Natural killer cell treated with Interleukin-12 subunit alpha and Interleukin-12 subunit beta and Interleukin-15 and Interleukin-18, amount 100 ng/mL, for 72 hours (primary cell): Measurements from ENCODE around the gene KRTAP9-8. TPM values are rescaled to one million over a fixed set of nuclear protein-coding genes. Genes with fewer than 3 reads are reported as not detected.
A peak's percentile ranks its signal among the peaks of the same experiment; 100 is the strongest.
"Not testable (repeated sequence)": the region's sequence is repeated elsewhere in the genome, so short reads cannot be mapped to it uniquely, and the experiment has no call there.

Source experiments
- ATAC-seq, 2 donors: fragments of 150-1000 bp; cut with Tn5 transposase in 1 of 2; sonication (Bioruptor Pico), chemical (Tn5 transposase) in 1 of 2; 2 replicates each; pipeline ENCODE4 v1.10.0; 2021
- DNase-seq: peaks from one replicate; pipeline ENCODE4 v3.0.0; 2022; ENCODE audit warnings: low spot score
- H3K27ac Mint-ChIP-seq, 2 donors: 1 replicate in 1 of 2; 2 replicates in 1 of 2; pipeline ENCODE4 v1.8.0; 2022; ENCODE audit warnings: mixed read lengths in 2 of 2, mild to moderate bottlenecking in 1 of 2, moderate library complexity in 1 of 2
- H3K27me3 Mint-ChIP-seq, 2 donors: 1 replicate in 1 of 2; 2 replicates in 1 of 2; pipeline ENCODE4 v1.8.0; 2022; ENCODE audit warnings: mixed read lengths in 2 of 2
- H3K36me3 Mint-ChIP-seq: one replicate; pipeline ENCODE4 v1.8.0; 2022; ENCODE audit warnings: mixed read lengths
- H3K4me1 Mint-ChIP-seq, 2 donors: 1 replicate in 1 of 2; 2 replicates in 1 of 2; pipeline ENCODE4 v1.8.0; 2022; ENCODE audit warnings: low read depth in 2 of 2, mixed read lengths in 2 of 2, mild to moderate bottlenecking in 1 of 2
- H3K4me3 Mint-ChIP-seq: one replicate; pipeline ENCODE4 v1.8.0; 2022; ENCODE audit warnings: mixed read lengths
- H3K9me3 Mint-ChIP-seq: 2 replicates; pipeline ENCODE4 v1.8.0; 2022; ENCODE audit warnings: mixed read lengths
- total RNA-seq, 2 donors: library from RNA; stranded (reverse); gene quantifications; one replicate each; pipeline ENCODE4 v1.2.3, GENCODE V29; 2022

KRTAP9-8 gene, protein sequence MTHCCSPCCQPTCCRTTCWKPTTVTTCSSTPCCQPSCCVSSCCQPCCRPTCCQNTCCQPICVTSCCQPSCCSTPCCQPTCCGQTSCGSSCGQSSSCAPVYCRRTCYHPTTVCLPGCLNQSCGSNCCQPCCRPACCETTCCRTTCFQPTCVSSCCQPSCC
- not detected for total RNA-seq

DNA sequence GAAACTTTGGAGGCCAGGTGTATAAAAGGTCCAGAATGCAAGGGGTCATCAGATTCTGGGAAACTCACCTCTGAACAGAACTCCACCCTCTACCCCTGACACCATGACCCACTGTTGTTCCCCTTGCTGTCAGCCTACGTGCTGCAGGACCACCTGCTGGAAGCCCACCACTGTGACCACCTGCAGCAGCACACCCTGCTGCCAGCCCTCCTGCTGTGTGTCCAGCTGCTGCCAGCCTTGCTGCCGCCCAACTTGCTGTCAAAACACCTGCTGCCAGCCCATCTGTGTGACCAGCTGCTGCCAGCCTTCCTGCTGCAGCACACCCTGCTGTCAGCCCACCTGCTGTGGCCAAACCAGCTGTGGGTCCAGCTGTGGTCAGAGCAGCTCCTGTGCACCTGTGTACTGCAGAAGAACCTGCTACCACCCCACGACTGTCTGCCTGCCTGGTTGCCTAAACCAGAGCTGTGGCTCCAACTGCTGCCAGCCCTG, at the start of gene KRTAP9-8:
KRTAP9-8 (plus strand) TSS at position 51 of the 489 bp plus-strand sequence; CDS start at position 104, 53 bp downstream.
- H3K27ac Mint-ChIP-seq, H3K4me3 Mint-ChIP-seq, H3K4me1 Mint-ChIP-seq, H3K36me3 Mint-ChIP-seq, DNase-seq, ATAC-seq, H3K9me3 Mint-ChIP-seq: not testable (repeated sequence)
- peaks cover 33 to 51% of the 10 kb centered on the region in 2 donors for H3K27me3 Mint-ChIP-seq

DNA sequence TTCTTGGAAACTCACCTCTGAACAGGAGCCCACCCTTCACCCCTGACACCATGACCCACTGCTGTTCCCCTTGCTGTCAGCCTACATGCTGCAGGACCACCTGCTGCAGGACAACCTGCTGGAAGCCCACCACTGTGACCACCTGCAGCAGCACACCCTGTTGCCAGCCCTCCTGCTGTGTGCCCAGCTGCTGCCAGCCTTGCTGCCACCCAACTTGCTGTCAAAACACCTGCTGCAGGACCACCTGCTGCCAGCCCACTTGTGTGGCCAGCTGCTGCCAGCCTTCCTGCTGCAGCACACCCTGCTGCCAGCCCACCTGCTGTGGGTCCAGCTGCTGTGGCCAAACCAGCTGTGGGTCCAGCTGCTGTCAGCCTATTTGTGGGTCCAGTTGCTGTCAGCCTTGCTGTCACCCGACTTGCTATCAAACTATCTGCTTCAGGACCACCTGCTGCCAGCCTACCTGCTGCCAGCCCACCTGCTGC, 47.9 kb upstream of the KRTAP9-8 start, which contains the start of gene KRTAP9-1:
KRTAP9-1 (plus strand) TSS at position 51 of the 482 bp plus-strand sequence; CDS start at position 51, 0 bp downstream.
- H3K4me3 Mint-ChIP-seq, H3K4me1 Mint-ChIP-seq, H3K36me3 Mint-ChIP-seq, H3K9me3 Mint-ChIP-seq, DNase-seq, H3K27ac Mint-ChIP-seq: not testable (repeated sequence)
- peaks cover 21 to 29% of the 10 kb centered on the region in 2 donors for H3K27me3 Mint-ChIP-seq
- ATAC-seq, result peak in 1 of 2 donors; percentile 24

DNA sequence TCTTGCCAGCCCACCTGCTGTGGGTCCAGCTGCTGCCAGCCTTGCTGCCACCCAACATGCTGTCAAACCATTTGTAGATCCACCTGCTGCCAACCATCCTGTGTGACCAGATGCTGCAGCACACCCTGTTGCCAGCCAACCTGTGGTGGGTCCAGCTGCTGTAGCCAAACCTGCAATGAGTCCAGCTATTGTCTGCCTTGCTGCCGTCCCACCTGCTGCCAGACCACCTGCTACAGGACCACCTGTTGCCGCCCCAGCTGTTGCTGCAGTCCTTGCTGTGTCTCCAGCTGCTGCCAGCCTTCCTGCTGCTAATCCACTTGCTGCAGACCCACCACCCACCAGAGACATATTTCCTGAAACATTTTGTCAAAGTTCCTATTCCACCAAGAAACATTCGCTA, 47.5 kb upstream of the KRTAP9-8 start:
- Mint-ChIP-seq H3K4me1 (no peaks in the 10 kb centered on the region), H3K9me3 (no peaks in the 10 kb centered on the region), H3K27ac (no peak overlapping the region), H3K36me3 (no peaks in the 10 kb centered on the region), H3K4me3 (no peak overlapping the region), H3K27me3 (peaks cover 21 to 27% of the 10 kb centered on the region in 2 donors)
- peak in 1 of 2 donors; percentile 27 for ATAC-seq
- no peak for DNase-seq

DNA sequence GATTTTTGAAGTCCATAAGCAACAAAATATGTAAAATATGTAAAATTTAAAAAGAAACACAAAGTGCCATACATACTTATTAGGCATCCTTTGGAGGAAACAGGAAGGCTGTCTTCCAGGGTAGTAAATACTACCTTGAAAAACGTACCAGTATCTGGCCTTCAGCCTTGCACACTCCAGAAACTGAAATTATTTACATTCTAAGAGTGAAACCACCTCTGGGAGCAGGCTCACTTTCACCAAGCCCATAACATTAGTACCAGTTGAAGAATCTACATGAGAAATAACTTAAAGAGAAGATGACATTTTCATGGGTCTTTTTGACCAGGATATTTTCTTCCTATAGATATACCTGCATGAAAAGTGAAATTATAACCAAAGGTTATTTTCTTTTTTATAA, 41.7 kb upstream of the KRTAP9-8 start:
- Mint-ChIP-seq H3K4me1 (no peaks in the 10 kb centered on the region), H3K27me3 (peaks cover 20 to 29% of the 10 kb centered on the region in 2 donors), H3K36me3 (no peaks in the 10 kb centered on the region), H3K4me3 (no peak overlapping the region), H3K9me3 (no peaks in the 10 kb centered on the region), H3K27ac (no peak overlapping the region)
- DNase-seq, result no peak
- no peak for ATAC-seq

DNA sequence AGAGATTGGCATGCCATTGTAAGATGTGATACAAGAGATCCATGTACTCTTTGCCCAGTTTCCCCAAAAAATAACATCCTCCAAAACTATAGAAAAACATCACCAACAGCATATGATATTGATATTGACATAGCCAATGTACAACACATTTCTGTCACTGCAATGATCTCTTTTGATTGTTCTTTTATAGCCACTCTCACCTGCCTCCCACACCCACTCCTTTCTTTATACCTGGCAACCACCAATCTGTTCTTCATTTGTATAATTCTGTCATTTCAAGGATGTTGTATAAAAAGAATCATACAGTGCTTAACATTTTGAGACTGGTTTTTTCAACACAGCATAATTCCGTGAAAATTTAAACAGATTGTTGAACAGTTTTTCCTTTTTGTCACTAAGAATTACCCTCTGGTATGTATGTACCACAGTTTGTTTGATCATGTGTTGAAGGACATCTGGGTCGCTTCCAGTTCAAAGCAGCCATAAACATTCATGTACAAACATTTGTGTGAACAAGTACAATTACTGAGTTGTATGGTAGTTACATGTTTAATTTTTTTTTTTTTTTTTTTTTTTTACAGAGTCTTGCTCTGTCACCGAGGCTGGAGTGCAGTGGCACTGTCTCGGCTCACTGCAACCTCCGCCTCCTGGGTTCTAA, 38.2 kb upstream of the KRTAP9-8 start:
- Mint-ChIP-seq H3K4me1 (no peaks in the 10 kb centered on the region), H3K9me3 (no peaks in the 10 kb centered on the region), H3K27ac (no peak overlapping the region), H3K36me3 (no peaks in the 10 kb centered on the region), H3K27me3 (peaks cover 10 to 19% of the 10 kb centered on the region in 2 donors), H3K4me3 (no peak overlapping the region)
- no peak for DNase-seq
- no peak for ATAC-seq

DNA sequence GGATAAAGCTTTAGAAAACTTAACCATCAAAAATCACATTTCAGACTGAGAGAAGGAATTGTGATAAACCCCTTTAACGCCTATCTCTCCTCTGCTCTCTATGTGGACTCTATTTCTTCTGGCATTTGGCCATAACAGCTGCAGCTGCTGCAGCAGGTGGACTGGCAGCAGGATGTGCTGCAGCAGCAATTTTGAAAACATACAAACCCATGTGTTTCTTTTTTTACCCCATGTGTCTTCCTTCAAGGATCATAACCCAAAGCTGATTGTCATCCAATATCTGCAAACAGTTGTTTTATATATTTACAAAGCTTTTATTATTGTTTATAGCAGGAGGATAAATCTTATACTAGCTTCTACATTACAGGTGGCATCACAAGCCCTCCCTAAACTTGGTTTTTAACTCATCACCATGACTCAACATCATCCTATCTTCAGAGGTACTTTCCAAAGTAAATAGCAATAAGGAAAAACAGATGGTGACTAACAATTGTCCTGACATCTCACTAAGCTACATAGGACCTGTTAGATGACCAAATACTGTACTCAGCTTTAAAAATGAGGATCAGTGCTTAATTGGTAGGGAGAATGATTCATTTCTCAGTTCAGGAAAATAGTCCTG, 25.8 kb upstream of the KRTAP9-8 start:
- Mint-ChIP-seq H3K27ac (no peak overlapping the region), H3K4me3 (no peak overlapping the region), H3K36me3 (no peaks in the 10 kb centered on the region), H3K9me3 (no peaks in the 10 kb centered on the region), H3K4me1 (no peaks in the 10 kb centered on the region), H3K27me3 (peaks cover 21 to 34% of the 10 kb centered on the region in 2 donors)
- ATAC-seq (no peak), DNase-seq (no peak)

DNA sequence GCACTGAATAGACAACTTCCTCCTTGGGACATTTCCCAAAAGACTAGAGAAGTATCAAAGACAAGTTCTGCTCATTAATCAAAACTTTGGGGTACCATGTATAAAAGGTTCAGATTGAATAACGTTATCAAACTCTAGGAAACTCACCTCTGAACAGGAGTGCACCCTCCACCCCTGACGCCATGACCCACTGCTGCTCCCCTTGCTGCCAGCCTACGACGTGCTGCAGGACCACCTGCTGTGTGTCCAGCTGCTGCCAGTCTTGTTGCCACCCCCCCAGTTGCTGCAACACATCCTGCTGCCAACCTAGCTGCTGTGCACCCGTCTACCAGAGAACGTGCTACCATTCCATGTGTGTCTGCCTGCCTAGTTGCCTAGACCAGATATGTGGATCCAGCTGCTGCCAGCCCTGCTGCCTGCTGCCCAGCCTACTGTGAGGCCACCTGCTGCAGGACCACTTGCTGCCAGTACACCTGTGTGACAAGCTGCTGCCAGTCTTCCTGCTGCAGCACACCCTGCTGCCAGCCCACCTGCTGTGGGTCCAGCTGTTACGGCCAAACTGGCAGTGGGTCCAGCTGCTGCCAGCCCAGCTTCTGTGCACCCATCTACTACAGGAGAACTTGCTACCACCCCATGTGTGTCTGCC, 25.2 kb upstream of the KRTAP9-8 start:
- H3K9me3 Mint-ChIP-seq, result no peaks in the 10 kb centered on the region
- no peak overlapping the region for H3K27ac Mint-ChIP-seq
- no peak overlapping the region for H3K4me3 Mint-ChIP-seq
- DNase-seq (no peak), ATAC-seq (no peak)
- no peaks in the 10 kb centered on the region for H3K4me1 Mint-ChIP-seq
- H3K36me3 Mint-ChIP-seq, result no peaks in the 10 kb centered on the region
- peaks cover 26 to 39% of the 10 kb centered on the region in 2 donors for H3K27me3 Mint-ChIP-seq

DNA sequence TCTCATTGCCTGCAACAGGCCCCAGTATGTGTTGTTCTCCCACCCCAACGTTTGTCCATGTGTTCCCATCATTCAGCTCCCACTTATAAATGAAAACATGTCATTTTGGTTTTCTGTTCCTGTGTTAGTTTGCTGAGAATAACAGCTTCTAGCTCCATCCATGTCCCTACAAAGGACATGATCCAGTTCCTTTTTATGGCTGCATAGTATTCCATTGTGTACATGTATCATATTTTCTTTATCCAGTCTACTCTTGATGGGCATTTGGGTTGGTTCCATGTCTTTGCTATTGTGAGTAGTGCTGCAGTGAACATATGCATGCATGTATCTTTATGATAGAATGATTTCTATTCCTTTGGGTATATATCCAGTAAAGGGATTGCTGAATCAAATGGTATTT, 22.1 kb upstream of the KRTAP9-8 start:
- Mint-ChIP-seq H3K4me3 (no peak overlapping the region), H3K4me1 (no peaks in the 10 kb centered on the region), H3K9me3 (no peaks in the 10 kb centered on the region), H3K27me3 (peaks cover 27 to 36% of the 10 kb centered on the region in 2 donors), H3K36me3 (no peaks in the 10 kb centered on the region), H3K27ac (no peak overlapping the region)
- DNase-seq (no peak), ATAC-seq (no peak)

DNA sequence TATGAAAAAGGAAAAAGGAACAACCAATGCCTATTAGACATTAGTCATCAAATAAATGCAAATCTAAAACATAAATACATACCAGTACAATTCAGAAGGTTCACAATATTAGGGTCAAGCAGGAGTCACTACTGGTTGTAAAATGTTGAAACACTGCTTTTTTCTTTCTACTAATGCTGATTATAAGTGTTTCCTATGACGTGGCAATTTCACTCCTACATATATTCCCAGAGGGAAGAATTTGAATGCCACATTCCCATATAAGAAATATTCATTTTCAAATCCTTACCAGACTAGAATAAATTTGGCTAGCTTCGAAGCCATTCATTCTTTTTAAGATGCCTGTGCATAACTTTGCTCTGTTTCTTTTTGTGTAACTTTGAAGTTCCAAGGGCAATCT, 14.0 kb upstream of the KRTAP9-8 start:
- Mint-ChIP-seq H3K27me3 (peaks cover 33 to 54% of the 10 kb centered on the region in 2 donors), H3K9me3 (no peaks in the 10 kb centered on the region), H3K36me3 (no peaks in the 10 kb centered on the region), H3K4me3 (no peak overlapping the region), H3K27ac (no peak overlapping the region), H3K4me1 (no peaks in the 10 kb centered on the region)
- no peak for ATAC-seq
- DNase-seq, result no peak

DNA sequence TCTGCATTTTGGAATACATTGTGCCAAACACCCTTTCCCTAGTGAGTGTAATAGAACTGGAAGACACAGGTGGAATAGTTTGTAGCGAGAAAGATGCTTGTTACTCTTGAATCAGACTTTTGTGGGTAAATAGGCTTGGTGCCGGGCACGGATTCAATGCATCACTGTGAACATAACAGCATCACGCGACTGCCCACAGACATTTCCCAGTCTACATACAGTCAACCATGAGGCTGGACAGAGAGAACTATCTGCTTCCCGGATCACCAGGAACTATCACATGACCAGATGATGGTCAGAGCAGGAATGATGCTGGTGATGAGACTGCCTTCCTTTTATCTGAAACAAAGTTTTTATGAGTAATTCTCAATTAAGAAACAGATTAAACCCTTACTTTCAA, 11.7 kb upstream of the KRTAP9-8 start:
- DNase-seq, result no peak
- ATAC-seq, result no peak
- H3K4me1 Mint-ChIP-seq, result no peaks in the 10 kb centered on the region
- H3K4me3 Mint-ChIP-seq, result no peak overlapping the region
- peaks cover 26 to 51% of the 10 kb centered on the region in 2 donors for H3K27me3 Mint-ChIP-seq
- no peaks in the 10 kb centered on the region for H3K36me3 Mint-ChIP-seq
- H3K9me3 Mint-ChIP-seq, result no peaks in the 10 kb centered on the region
- no peak overlapping the region for H3K27ac Mint-ChIP-seq

DNA sequence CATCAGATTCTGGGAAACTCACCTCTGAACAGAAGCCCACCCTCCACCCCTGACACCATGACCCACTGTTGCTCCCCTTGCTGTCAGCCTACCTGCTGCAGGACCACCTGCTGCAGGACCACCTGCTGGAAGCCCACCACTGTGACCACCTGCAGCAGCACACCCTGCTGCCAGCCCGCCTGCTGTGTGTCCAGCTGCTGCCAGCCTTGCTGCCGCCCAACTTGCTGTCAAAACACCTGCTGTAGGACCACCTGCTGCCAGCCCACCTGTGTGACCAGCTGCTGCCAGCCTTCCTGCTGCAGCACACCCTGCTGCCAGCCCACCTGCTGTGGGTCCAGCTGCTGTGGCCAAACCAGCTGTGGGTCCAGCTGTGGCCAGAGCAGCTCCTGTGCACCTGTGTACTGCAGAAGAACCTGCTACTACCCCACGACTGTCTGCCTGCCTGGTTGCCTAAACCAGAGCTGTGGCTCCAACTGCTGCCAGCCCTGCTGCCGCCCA, 11.2 kb upstream of the KRTAP9-8 start, which contains the start of gene KRTAP9-2:
KRTAP9-2 (plus strand) TSS at position 51 of the 498 bp plus-strand sequence; CDS start at position 58, 7 bp downstream.
- H3K27ac Mint-ChIP-seq, DNase-seq, H3K4me1 Mint-ChIP-seq, H3K9me3 Mint-ChIP-seq, H3K36me3 Mint-ChIP-seq, ATAC-seq, H3K4me3 Mint-ChIP-seq: not testable (repeated sequence)
- H3K27me3 Mint-ChIP-seq, result peaks cover 23 to 45% of the 10 kb centered on the region in 2 donors

DNA sequence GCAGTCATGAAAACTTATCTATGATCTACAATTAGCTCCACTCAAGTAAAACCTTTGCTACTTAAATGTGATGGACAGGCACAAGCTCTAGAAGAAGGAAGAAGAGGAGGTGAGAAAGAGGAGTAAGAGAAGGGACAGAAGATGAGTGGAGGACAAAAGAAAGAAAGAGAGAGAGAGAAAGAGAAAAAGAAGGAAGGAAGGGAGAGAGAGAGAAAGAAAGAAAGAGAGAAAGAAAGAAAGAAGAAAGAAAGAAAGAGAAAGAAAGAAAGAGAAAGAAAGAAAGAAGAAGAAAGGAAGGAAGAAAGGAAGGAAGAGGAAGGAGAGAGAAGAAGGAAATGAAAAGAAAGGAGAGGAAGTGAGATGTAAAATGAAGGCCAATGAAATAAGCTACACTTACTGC, 7.7 kb upstream of the KRTAP9-8 start:
- Mint-ChIP-seq H3K9me3 (no peaks in the 10 kb centered on the region), H3K4me1 (no peaks in the 10 kb centered on the region), H3K27me3 (peaks cover 25 to 40% of the 10 kb centered on the region in 2 donors), H3K27ac (no peak overlapping the region), H3K36me3 (no peaks in the 10 kb centered on the region), H3K4me3 (no peak overlapping the region)
- DNase-seq (no peak), ATAC-seq (no peak)

DNA sequence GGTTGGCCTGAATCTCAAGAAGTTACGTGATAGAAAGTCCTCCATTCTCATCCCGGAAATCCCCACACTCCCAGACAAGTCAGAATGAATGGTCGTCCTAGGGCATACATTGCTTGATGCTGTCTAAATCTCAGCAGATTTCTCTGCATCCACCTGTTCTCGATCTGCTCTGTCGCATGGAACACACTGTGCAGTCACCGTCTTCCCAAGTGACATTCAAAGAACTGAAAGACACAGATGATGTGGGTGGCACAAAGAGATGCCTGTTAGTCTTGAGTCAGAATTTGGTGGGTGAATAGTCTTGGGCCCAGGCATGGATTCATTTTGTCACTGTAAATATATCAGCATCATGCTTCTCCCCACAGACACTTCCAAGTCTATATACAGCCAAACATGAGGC, 6.1 kb upstream of the KRTAP9-8 start:
- Mint-ChIP-seq H3K4me1 (no peaks in the 10 kb centered on the region), H3K9me3 (no peaks in the 10 kb centered on the region), H3K4me3 (no peak overlapping the region), H3K36me3 (no peaks in the 10 kb centered on the region), H3K27me3 (peaks cover 30 to 47% of the 10 kb centered on the region in 2 donors), H3K27ac (no peak overlapping the region)
- DNase-seq (no peak), ATAC-seq (no peak)
